HG02840 (cell line): Measurements from ENCODE around the gene TLE2.
A peak's percentile ranks its signal among the peaks of the same experiment; 100 is the strongest.
"Not testable (repeated sequence)": the region's sequence is repeated elsewhere in the genome, so short reads cannot be mapped to it uniquely, and the experiment has no call there.

Experiments used
- ATAC-seq: cut with Tn5 transposase; IDR thresholded peaks from one replicate; pipeline ENCODE4 v1.9.1; 2021; ENCODE audit warnings: mild to moderate bottlenecking, moderate library complexity, moderate number of reproducible peaks; ENCODE audit not compliant: unreplicated experiment, low FRiP score

TLE2 gene

DNA sequence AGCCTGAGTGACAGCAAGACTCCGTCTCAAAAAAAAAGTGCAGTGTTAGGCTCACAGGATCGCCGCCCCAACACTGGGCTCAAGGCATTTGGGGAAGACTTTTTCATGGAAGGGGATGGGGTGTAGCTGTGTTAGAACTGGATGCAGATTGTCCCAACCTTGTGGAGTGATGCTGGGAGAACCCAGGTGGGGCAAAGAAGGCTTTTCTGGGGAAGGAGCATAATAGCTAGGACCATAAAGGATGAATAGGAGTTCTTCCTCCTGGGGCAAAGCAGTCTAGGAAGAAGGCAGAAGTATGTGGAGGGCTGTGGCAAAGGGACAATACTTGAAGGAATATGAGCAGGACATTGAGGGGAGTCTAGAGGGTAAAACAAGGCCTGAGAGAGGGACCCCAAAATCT is 40.5 kb downstream of the TLE2 start:
- ATAC-seq, result no peak

DNA sequence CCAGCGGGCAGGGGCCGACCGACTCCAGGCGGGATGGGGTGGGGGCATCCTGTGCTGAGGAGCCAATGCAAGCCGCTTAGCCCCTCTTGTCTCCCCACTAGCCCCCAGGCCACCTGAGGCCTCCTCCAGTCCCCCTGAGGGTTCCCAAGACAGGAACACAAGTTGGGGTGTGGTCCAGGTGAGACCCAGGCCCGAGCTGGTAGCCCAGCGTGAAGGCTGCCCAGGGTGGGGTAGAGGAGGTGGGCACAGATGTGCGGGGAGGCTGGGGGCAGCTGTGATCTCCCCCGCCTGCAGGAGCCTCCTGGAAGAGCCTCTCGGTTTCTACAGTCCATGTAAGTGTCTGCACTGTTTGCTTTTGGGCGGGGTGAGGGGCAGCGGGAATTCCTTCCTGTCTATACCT is 41.3 kb downstream of the TLE2 start:
- no peak for ATAC-seq

DNA sequence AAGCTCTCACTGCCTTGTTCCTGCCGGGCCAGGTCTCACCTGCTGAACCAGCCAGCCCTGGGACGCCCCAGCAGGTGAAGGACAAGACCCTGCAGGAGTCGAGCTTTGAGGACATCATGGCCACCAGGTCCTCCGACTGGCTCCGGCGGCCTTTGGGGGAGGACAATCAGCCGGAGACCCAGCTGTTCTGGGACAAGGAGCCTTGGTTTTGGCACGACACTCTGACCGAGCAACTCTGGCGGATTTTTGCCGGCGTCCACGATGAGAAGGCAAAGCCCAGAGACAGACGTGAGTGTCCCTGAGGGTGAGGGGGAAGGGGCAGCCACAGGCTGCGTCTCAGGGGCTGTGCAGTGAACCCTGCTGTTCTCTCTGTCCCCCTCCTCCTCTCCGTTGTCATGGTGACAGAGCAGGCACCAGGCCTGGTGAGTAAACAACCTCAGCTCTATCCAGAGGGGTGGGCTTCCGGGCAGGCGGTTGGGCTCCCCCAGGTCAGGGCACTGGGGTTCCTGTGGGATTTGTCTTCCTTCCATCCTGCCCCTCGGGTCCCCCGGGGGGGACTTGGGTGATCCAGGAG is 42.0 kb downstream of the TLE2 start:
- ATAC-seq, result no peak

DNA sequence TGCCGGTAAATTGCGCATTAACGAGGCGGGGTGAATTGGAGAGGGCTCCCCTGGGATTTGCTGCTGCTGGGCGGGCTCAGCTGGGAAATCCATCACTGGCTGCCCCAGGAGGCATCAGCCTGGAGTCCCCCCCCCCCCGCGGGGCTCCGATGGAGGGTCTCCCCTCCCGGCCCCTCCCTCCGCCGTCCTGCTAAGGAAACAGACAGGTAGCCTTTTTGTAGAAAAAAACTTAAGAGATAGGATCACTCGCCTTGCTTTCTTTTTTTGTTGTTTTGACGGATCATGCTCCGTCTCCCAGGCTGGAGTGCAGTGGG is 44.9 kb downstream of the TLE2 start:
- ATAC-seq, result no peak

DNA sequence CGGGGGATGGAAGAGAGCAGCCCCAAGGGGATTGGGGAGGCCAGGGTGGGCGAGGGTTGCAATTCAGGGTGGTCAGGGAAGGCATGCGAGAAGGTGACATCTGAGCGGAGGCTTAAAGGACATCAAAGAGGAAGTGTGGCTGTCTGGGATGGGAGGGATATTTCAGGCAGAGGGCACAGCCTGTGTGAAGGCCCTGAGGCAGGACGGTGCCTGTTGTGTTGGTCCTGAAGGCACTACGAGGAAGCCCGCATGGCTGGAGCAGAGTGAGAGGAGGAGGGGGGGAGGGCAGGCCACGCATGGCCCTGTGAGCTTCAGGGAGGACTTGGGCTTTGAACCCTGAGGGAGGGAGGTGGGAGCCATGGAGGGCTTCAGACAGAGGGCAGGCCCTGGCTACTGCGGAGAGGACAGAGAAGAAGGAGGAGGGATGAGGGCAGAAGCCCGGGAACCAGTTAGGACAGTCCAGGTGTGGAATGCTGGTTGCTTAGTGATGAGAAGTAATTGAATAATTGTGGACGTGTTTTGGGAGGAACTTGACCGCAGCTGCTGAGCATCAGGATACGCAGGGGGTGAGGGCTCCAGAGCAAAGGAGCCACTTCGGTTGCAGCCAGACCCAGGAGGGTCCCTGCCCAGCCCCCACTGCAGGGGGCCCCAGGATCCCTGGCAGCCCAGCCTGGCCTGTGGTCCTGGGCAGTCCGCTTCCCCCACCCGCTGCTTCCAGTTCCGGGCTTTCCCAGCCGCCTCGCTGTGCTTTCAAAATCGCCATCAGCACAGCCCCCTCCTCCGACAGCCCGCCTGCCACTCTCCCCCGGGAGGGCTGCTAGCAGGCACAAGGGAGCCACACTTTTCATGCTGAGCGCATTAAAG is 45.5 kb downstream of the TLE2 start:
- no peak for ATAC-seq

DNA sequence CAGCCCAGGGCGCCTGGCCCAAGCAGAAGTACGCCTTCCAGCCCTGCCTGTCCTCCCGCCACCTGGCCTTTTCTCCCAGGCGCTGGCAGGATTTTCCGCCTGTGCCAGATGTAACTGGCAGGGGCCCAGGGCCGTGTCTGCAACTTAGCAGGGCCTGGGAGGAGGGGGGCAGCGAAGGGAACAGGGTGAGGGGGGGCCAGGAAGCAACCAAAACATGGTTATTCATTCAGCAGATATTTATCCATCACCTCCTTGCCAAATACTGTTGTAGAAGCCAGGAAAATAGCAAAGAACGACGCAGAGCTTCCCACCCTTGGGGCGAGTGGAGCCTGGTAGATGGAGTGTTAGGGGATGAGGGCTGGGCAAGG is 46.1 kb downstream of the TLE2 start:
- ATAC-seq, result no peak

DNA sequence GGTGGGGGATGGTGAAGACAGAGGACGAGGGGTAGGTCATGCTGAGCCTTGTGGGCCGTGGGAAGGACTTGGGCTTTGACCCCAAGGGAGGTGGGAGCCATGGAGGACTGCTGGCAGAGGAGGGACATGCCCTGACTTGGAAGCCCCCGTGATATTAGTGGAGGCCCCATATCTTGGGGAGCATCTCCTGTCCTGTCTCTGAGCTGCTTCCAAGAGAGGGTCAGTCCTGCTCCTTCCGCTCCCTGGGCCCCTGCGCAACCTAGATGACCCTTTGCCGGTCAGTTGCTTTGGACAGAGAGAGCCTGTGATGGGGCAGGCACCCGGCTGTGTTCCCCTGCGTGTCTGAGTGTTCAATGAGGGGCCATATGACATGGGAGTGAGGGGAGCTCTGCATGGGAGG is 46.5 kb downstream of the TLE2 start:
- no peak for ATAC-seq

DNA sequence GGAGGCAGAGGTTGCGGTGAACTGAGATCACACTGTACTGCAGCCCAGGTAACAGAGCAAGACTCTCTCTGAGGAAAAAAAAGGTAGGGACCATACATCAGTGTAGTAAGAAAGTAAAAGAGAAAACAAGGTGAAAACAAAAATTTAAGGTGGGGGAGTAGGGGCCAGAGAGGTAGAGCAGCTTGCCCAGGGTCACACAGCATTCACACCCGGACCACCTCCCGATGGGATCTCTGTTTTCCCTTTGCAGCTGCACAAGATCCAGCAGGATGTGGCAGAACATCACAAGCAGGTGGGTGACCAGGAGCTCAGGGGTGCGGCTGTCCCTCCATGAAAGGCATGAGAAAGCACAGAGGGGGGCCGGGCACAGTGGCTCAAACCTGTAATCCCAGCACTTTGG is 47.2 kb downstream of the TLE2 start:
- no peak for ATAC-seq

DNA sequence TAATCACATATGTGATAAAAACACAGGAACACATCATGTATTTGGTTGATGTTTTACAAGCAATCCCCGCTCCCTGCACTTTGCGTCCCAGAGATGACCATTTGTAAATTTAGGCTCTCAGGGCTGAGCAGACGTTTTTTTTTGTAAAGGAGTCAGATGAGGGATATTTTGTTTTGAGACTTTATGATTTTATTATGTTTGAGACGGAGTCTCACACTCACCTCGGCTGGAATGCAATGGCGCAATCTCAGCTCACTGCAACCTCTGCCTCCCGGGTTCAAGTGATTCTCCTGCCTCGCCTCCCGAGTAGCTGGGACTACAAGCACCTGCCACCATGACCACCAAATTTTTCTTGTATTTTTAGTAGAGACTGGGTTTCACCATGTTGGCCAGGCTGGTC is 50.3 kb downstream of the TLE2 start:
- ATAC-seq, result no peak

DNA sequence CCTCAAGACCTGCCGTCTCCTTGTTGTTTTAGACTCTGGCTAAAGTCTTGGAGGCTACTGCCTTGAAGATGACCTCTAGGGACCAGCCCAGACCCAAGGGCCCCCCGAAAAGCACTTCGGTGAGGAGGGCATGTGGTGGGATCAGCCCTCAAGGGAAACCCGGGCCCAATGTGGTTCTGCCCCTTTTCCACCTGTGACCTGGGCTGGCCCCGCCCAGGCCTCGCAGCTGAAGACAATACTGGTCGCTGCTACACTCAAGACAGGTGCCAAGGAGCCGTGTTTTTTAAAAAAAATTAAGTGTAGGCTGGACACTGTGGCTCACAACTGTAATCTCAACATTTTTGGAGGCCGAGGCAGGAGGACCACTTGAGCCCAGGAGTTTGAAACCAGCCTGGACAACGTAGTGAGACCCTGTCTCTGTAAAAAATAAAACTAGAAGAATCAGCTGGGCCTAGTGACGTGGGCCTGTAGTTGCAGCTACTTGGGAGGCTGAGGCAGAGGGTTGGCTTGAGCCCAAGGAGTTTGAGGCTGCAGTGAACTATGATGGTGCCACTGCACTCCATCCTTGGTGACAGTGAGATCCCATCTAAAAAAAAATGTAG is 50.8 kb downstream of the TLE2 start:
- ATAC-seq, result no peak

DNA sequence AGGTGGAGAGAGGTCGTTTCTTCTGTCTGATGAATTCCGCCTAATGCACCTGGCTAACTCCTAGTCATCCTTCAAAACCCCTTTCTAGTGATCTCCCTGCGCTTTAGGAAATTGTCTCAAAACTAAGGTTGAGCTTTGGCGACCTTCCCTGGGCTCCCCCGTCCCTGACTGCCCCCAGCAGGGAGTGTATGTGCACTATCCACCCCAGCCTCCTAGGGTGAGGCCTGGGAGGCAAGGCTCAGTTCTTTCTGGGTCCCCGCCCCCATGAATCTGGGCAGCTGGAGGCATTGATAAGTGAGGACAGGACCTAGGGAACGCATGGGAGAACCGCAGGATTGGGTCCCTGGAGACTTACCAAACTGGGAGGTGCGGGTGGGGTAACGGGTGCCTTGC is 51.3 kb downstream of the TLE2 start:
- ATAC-seq, result no peak

DNA sequence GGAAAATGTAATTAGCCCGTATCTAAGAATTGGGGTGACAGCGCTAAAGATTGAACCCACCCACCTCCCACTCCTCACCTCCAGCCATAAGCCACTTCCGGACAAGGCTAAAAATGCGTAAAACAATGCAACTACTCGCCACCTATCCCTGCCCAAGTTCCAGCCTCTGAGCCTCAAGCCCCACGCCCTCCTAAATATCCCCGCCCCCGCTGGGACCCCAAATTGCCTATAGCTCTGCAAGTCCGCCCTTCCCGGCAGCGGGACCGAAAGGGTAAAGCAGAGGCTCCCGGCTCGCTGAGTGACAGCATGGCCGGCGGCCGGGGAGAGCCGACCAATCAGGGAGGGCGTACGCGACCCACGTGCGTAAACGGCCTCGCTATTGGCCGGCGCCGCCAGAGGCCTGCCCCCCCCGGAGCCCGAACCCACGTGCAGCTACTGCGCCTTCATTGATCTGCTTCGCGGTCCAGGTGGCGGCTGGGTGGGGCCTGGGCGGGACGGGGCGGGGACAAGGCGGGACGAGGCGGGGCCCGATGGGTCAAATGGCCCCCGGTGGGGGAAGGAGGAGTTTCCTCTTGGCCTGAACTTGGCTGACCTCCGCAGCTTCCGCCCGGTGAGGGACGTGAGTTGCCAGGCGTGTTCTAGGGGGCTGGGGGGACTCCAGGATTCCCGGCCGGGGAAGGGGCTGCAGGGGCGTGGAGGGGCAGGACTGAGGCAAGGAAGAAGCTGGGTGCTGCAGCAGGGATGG is 51.9 kb downstream of the TLE2 start, which contains the start of gene TLE6:
TLE6 (plus strand) TSS at position 564 of the 745 bp plus-strand sequence. CDS start 670 bp downstream, outside the sequence.
- peak; percentile 90 for ATAC-seq

DNA sequence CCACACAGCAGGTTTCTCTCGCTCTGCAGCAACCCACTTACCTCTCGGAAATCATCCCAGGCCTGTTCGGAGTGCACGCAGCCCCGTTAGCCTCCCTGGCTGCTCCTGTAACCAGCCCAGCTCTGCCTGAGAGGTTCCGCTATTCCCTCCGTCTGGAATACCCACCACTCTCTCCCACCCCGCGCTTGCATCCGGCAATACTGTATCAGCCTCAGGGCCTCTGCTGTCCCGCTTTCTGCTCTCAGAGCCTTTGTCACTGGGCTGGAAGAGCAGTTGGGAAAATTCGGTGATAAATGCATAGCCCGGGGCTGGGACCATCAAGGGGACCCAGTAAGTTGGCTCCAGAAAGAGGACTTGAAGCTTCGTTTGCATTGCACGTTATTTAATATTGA is 52.5 kb downstream of the TLE2 start:
- no peak for ATAC-seq

DNA sequence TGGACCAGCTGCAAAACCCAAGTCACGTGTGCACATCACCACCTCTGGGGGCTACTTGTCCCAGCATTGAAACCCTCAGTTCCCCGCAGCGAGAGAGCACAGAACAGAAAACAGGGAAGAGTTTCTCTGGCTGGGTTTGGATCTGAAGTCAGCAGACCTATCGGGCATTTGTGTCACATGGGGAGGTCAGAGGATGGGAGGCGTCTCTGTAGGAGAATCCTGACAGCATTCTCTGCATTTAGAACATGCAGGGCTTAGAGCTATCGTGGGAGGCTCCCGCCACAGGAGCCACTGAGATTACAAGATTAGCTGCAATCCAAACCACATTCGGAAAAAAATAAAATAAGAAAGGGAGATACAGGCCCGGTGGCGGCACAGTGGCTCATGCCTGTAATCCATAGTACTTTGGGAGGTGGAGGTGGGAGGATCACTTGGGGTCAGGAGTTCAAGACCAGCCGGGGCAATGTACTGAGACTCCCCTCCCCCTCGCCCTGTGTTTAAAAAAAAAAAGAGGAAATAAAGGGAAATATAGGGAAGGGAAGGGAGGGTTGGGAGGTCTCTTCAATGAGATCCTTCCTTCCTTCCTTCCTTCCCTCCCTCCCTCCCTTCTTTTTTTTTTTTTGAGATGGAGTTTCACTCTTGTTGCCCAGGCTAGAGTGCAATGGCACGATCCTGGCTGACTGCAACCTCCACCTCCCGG is 54.6 kb downstream of the TLE2 start:
- no peak for ATAC-seq

DNA sequence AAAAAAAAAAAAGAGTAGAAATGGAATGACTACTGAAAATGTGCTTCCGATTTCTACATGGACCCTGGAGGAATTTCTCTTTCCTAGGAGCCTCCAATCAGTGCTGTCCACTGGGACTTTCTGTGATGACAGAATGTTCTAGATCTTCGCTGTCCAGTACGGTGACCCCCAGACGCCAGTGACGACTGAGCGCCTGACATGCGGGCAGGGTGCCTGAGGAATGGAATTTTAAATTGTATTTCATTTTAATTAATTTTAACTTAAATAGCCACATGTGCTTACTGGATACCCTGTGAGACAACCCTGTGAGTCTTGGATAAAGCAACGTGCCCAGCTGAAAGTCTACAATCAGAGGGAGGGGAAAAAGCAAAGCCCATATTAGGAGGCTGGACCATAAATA is 55.9 kb downstream of the TLE2 start:
- no peak for ATAC-seq

DNA sequence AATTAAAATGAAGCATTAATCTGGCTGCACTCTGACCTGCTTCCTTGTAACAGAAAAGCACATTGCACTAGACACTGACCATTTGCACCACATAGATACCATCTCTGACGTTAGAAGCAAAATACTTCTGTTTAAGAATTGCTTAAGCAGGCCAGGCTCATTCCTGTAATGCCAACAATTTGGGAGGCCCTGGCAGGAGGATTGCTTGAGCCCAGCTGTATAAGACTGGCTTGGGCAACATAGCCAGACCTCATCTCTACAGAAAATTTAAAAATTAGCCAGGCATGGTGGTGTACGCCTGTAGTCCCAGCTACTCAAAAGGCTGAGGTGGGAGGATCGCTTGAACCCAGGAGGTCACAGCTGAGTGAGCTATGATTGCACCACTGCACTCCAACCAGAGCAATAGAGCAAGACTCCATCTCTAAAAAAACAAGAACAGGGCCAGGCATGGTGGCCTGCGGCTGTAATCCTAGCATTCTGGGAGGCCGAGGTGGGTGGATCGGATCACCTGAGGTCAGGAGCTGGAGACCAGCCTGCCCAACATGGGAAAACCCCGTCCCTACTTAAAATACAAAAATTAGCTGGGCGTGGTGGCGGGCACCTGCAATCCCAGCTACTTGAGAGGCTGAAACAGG is 58.8 kb downstream of the TLE2 start:
- ATAC-seq, result no peak

DNA sequence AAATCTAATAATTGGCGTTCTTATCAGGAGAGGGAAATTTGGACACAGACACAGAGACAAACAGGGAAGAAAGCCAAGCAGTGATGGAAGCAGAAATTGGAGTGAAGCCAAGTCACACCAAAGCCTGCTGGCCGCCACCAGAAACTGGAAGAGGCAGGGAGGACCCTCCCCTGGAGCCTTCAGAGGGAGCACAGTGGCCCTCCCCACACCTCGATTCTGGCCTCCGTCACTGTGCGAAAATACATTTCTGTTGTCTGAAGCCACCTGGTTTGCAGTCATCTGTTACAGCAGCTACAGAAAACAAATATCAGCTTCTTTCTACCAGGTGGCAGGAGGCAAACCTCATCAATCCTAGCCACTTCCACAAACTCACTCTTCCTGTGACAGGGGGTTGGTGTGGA is 60.0 kb downstream of the TLE2 start:
- no peak for ATAC-seq

DNA sequence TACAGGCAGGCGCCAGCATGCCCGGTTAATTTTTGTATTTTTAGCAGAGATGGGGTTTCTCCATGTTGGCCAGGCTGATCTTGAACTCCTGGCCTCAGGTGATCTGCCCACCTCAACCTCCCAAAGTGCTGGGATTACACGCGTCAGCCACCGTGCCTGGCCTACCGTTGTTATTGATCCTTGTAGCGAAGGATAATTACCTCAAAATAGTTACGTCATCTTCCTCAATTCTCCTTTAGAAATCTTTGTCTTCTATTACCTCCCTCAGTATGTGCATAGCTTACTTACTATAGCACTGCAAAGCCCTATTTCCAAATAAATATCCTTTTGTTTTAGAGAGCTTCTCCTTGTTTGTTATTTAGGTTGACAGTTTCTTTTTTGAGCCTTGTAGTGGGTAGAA is 61.1 kb downstream of the TLE2 start:
- ATAC-seq, result no peak

DNA sequence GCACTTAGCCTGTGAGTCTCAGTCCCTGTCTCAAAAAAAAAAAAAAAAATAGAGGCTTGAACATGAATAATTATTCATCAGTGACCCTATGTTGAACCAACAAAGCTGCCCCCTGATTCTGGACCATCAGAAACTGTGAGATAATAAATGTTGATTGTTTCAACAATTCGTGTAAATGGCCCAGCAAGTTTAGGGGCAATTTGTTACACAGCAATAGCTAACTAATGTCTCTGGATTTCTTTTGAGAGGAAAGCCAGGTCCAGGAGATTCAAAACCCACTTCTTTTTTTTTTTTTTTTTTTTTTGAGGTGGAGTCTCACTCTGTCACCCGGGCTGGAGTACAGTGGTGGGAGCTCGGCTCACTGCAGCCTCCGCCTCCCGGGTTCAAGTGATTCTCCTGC is 64.2 kb downstream of the TLE2 start:
- no peak for ATAC-seq

DNA sequence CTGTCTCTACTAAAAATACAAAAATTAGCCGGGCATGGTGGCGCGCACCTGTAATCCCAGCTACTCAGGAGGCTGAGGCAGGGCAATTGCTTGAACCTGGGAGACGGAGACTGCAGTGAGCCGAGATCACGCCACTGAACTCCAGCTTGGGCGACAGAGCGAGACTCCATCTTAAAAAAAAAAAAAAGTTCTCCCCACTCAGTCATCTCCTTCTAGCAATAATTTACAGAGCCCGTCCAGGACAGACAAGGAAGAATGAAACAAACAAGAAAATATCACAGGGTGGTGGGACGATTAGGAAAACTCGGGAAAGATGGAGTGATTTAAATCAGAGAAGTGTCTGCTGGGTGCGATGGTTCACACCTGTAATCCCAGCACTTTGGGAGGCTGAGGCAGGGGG is 65.4 kb downstream of the TLE2 start:
- not testable (repeated sequence) for ATAC-seq
